Skin of body (tissue), 2 donors: ENCODE data around the gene GLB1L3. TPM values are rescaled to one million over a fixed set of nuclear protein-coding genes. Genes with fewer than 3 reads are reported as not detected.

Experiments used
- DNase-seq: peaks from one replicate; lab custom pipeline; 2025; lab: John Stamatoyannopoulos, UW
- total RNA-seq: library from RNA; depleted of rRNA; stranded (reverse); fragments of >200 nt; gene quantifications from one replicate; pipeline ENCODE4 v1.2.3, GENCODE V29; 2014

Gene GLB1L3, protein sequence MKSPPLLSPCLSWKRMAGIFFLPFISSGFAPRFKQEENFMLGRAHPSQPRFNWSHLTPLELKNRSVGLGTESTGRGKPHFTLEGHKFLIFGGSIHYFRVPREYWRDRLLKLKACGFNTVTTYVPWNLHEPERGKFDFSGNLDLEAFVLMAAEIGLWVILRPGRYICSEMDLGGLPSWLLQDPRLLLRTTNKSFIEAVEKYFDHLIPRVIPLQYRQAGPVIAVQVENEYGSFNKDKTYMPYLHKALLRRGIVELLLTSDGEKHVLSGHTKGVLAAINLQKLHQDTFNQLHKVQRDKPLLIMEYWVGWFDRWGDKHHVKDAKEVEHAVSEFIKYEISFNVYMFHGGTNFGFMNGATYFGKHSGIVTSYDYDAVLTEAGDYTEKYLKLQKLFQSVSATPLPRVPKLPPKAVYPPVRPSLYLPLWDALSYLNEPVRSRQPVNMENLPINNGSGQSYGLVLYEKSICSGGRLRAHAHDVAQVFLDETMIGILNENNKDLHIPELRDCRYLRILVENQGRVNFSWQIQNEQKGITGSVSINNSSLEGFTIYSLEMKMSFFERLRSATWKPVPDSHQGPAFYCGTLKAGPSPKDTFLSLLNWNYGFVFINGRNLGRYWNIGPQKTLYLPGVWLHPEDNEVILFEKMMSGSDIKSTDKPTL
- total RNA-seq = 0.39 TPM

DNA sequence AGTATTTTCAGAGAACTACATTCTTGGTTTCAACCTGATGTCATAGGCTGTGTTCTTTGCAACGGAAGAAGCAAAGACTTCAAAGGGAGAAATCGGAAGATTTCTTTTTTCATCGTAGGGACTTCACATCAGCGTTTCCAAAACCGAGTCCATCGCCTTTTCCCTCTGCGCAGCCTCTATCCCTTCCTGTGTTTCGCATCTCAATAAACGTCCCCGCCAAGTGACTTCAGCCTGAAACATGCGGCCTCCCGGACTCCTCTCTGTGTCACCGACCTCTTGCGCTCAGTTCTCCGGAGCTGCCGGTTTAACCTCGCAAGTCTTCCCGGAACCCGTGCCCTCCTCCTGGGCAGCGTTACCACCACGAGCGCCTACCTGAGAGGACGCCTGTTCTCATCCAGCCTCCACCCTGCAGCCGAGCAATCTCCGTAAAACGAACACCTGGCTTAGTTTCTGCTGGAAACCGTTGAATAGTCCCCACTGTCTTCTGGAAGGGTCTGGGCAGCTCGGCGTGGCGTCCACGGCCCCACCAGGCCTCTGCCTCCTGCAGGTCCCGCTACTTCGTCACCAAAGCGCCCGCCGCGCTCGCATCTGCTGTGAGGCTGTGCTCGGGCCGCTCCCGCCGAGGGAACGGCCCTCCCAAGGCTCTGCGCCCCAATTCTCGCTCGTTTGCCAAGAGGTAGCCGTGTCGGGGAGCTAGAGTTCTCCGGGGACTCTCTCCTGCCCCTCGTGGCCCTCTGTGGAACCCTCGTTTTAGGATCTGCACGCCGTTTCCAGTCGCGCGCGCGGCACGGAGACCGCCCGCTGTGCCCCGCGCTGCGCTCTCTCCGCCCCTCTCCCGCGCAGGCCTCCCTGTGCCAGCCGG is at the start of gene GLB1L3:
TSS of gene GLB1L3 (plus strand) at position 846 of the 862 bp plus-strand sequence. CDS start 362 bp downstream, outside the sequence.
- DNase-seq = no peak

DNA sequence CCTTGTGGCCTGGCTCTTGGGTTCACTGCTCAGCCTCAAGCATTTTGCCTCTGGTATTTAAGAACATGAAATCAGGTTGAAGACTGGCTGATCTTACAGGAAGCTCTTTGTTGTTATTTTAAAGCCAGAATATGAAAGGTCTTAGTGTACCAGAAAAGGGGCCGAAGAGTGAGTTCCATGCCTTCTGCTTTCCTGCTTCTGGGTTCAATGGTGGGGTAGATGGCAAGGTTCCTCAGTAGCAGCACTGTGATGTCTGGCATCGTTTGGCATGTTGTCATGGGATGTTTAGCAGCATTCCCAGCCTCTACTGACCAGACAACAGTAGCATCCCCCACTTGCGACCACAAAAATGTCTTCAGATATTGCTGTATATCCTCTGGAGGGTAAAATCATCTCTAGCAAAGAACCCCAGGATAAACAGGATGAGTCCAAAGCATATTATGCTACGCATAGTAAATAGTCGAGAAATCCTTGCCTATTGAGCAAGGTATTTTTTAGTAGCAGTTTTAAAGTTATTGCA is 49.3 kb upstream of the GLB1L3 start:
- DNase-seq = no peak

DNA sequence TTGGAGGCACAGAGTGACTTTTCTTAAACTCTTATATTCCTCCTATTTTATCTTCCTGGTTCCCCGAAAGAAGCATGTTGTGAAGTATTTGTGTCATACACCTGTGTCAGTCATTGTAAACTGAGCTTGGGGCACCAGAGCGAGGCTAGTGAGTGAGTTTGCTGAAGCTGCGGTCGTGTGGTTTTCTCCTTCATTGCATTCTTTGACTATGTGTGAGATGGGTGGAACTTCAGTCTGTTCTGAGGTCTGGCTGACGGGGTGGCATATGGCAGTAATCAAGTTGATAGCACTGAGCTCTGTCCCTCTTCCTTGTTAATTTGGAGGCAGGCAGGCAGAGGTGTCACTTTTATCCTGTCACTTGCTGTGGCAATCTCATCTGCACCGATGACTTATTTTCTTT is 47.6 kb upstream of the GLB1L3 start:
- no peak for DNase-seq

DNA sequence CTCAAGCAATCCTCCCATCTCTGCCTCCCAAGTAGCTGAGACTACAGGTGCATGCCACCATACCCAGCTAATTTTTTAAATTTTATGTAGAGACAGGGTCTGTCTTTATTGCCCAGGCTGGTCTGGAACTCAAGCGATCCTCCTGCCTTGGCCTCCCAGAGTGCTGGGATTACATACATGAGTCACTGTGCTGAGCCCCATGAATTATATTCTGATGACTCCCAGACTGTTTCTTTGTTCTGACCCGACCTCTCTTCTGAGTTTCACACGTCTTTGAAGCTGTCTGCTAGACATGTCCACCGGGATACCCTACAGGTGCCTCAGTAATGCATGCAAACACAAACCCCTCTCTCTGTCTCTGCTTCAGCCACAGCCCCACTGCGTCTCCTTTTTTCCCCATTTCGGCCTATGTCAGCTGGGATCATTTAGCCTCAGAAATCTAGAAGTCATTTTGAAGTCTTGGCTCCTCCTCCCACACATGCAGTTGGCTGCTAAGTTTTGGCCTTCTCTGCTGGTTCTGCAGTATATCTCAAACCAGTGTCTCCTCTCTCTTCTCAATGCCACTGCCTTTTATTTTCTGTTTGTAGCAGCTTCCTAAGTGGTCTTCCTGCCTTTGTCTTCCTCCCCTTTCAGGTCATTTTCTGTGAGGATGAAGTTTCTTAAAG is 46.9 kb upstream of the GLB1L3 start:
- DNase-seq = peak; percentile 13

DNA sequence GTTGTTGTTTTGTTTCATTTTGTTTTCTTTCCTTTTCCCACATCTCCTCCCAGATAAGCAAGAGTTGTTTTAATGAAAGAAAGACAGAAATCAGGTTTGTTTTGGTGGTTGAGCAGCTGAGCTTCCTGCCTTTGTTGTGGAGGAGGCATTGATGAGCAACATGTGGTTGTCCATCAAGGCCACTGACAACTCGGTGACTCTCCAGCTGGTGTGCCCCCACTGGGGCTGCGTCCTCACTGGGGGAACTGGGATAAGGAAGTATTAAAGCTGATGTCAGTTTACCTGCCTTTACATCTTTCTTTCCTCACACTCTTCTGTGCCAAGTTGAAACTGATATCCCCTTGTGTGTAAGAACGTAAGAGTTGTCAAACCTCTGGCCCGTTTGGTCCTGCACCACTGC is 45.8 kb upstream of the GLB1L3 start:
- DNase-seq = no peak

DNA sequence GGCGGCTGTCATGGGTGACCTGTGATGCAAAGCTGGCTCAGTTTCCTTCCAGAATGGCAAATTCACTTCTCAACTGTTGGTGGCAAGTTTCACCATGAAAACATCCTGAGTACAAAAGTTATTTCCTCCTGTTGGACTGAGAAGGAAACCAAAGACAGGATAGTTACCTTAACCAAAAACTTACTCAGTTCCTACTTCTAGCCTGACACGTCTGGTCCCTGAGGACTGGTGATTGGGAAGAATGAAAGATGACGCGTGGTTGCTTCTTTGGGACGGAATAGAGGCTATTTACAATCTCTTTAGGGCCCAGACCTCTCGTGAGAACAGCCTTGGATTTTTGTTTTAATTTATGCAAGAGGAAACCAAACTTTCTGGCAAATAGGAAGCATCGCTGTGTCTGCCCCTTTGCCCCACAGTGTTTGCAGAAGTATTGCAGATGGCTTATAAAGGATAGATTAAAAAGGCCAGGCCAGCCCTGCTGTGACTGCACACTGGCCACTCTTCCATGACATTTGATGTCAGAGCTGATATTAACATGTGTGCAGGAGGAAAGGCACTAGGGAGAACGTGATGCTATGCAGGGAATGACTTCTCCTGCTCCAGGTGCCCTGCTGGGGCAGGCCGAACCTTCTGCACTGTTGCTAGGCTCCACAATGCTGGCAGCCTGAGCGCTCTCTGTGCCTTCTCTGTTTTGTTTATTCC is 44.1 kb upstream of the GLB1L3 start:
- DNase-seq = no peak

DNA sequence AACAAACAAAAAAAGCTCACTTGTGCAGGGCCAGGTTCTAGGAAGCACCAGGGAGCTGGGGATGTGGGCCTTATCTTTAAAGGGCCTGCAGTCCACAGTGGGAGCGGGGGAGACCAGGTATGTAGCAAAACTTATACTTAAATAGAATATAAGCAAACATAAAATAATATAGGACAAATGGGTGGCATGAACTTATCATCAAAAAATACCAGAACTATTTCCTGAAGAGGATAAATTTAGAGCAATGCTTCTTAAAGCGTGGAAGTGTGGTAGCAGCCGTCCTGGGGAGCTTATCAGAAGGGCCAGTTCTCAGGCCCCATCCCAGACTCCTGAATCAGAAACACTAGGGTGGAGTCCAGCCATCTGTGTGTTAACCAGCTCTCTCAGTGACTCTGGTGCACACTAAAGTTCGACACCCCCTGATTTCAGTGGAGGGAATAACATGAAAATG is 42.4 kb upstream of the GLB1L3 start:
- no peak for DNase-seq

DNA sequence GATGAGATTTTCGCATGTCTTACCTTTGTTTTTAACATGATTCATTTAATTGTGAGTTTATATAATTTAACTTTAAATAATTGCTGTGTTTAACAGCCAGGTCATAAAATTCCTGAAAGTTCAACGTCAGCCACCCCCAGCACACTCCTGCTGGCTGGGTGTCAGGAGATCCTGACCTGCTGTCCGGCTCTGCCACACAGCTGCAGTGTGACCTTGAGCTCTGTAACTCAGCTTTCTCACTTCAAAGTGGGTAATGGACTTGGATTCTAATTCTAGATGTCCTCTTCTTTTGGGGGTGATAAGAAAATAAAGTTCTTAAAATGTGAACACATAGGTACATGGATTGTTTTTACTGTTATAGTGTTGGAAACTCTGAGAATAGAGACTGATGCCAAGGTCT is 40.8 kb upstream of the GLB1L3 start:
- no peak for DNase-seq

DNA sequence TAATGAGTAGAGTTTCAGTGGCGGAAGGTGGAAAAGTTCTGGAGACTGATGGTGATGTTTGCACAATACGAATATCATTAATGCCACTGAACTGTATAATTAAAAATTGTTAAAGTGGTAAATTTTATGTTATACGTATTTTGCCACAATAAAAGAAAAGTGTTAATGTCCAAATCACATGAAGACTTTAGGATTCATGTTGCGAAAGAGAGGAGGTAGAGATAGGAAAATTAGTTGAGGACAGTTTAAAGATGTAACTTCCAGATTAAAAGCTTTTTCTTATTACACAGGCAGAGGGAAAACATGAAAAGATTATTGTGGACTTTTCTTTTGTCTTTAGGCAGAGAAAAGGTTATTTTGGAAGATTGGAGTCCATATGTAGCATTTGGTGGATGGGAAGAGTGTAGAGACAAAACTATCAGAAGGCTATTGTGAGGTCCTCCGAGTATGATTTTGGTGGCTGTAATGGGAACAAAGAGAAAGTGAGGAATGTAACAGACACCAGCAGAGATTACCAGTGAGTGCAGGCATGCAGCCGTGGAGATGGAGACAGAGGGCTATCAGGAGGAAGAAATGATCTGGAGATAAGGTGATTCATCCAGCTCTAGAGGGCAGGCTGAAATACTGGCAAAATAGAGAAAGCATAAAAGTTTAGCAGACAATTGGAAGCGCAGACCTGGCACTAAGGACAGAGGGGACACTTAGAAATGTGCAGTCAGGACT is 39.2 kb upstream of the GLB1L3 start:
- DNase-seq = no peak

DNA sequence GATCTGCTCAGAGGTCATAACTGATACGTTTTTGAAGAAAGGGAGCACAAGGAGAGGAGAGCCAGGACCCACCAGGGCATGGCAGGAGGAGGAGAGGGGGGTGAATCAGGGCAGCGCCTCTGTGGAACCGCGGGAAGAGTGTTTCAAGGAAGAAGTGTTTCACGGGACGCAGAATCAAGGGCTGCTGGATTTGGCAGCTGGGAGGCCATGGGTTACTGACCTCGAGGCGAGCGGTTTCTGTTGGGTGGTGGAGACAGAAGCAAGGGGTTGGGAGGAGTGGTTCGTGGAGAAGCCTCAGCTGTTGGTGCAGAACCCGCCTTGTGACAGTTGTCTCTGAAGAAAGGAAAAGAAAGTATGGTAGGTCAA is 38.6 kb upstream of the GLB1L3 start:
- no peak for DNase-seq

DNA sequence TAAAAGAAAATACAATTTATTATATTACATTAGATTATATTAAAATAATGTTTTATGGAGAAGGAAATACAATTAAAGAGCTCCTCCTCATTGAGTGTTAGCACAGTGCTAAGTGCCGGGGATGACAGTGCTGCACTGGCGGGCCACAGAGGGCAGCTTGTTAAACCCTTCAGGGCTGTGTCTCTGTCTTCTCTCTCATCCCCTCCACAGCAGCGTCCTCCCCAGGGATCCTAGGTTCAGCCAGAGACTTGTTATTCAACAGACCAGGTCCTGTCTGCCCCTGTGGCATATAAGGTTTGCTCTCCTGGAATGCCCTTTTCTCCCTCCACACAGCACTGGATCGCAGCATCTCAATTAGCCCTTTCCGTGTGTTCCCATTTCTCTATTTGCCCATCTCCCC is 37.2 kb upstream of the GLB1L3 start:
- DNase-seq = no peak

DNA sequence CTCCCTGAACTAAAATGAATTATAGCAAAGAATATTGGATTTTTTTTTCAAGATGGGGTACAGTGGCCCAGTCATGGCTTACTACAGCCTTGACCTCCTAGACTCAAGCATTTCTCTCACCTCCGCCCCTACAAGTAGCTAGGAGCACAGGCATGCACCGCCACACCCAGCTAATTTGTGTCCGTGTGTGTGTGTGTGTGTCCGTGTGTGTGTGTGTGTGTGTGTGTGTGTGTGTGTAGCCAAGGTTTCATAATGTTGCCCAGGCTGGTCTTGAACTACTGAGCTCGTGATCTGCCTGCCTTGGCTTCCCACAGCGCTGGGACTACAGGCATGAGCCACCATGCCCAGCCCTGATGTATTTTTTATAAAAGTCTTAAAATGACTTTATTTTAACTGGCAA is 35.6 kb upstream of the GLB1L3 start:
- DNase-seq = no peak

DNA sequence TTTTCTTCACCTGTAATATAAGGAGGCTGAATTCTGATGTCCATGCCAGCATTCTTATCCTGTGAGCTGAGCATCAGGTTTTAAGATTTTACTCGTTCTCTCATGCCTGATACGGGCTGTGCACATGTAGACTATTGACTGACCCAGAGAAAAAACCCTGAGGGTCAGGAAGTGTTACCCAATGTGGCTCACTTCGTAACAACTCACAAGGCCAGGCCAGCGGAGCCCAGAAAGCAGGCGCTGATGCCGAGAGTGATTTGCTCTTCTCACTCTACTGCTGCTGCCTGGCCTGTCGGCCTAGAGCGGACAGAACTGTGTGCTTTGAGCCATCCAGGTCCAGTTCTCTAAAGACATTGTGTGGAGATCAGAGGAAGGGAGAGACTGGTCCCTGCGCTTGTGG is 33.8 kb upstream of the GLB1L3 start:
- no peak for DNase-seq

DNA sequence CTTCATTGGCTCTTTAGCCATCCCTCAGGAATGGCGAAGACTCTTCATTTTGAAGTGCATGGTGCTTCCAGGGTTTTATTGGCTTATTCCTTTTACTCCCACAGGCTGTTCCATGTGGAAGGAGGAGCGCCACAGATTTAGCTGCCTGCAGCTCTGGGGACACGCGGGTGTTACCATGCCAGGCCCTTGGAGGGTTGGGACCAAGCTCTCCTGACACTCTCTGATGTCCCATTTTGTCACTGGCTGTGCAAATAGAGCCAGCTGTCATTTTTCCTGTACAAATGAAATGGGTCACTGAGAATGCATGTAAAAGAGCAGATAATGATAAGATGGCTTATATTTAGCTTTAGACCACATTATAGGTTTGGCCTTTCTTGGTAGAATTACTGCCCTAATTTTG is 32.3 kb upstream of the GLB1L3 start:
- no peak for DNase-seq

DNA sequence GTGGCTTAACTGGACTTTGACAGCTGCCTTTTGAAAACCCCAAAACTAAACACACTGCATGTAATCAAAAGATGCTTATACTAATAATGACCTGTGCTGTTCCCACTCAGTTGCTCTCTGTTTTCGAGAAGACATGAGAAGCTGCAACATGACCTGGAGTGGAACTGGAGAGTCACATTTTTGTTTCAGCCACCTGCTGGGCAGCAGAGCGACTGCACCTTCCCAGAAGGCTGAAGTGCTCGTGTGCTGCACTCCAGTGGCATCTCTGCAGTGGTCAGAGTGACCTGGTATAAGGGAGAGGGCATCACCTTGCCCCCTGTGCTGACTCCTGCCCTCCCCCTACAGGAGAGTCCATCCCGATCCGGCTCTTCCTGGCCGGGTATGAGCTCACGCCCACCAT is 31.6 kb upstream of the GLB1L3 start:
- DNase-seq = no peak

DNA sequence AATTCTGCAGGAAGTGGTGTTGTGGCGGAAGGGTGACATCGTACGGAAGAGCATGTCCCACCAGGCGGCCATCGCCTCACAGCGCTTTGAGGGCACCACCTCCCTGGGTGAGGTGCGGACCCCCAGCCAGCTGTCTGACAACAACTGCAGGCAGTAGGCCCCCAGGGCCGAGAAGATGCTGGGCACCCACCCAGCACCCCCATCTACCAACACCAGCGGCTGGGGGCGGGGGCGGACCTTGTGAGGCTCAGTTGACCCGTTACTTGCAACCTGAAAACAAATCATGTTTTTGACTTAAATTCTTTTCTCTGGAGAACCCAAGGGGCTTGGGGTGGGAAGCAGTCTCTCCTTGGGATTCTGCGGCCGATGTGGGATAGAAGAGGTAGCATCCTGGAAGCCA is 30.7 kb upstream of the GLB1L3 start:
- no peak for DNase-seq

DNA sequence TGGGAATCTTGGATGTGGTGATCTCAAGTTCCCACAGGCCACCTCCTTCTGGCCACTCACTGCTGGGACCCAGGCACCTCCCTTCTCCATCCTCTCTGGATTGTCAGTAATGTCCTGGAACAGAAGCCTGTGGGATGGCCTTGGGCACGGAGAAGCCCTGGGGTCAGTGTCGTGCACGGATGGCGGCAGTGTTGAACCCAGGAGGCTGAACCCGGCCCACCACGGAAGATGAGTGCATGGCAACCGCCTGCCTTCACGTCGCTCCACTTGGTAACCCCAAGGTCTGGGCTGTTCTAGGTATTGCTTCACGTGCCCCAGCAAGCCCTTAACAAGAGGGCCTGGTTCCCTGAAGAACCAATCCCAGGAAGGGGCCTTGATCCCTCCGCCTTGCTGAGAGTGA is 30.1 kb upstream of the GLB1L3 start:
- no peak for DNase-seq

DNA sequence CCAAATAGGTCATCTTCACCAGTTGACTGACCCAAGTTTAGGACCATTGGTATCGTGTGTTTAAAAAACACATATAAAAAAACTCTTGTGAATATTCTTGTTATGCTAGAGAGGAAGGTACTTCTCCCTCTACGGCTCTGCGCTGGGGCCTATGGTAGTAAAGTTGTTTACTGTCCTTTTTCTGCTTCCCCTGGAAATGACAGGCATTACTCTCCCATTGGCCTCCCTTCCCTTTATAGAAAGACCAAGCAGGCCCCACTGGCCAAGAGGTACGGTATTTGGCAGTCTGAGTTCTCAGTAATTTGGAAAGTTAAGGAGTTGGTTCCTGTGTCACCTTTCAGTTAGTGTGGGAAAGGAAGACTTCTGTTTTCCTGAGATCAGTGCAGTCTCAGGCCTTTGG is 29.5 kb upstream of the GLB1L3 start:
- DNase-seq = no peak

DNA sequence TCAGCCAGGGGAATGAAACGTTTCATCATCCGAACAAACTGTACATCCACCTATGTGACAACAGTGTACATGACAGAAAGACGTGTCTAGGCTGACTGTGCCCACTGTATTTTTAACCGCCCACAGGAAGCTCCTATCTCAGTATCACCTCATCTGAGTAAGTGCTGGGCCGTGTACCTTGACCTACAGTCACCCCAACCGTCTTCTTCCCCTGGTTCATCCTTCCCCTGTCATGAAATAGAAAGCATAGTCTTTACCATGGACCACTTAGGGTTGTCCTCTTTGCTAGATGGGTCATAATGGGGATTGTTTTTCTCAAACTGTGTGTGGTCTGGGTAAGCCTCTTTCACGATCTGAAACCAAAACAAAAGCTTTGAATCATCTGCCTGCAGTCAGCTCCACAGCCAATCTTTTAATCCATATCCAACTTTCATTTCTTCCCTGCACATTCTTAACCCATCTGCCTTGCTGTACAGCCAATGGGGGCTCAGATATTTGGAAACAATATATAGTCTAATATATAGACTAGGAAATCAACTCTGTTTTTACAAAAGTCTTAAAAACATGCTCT is 27.2 kb upstream of the GLB1L3 start:
- DNase-seq = no peak

DNA sequence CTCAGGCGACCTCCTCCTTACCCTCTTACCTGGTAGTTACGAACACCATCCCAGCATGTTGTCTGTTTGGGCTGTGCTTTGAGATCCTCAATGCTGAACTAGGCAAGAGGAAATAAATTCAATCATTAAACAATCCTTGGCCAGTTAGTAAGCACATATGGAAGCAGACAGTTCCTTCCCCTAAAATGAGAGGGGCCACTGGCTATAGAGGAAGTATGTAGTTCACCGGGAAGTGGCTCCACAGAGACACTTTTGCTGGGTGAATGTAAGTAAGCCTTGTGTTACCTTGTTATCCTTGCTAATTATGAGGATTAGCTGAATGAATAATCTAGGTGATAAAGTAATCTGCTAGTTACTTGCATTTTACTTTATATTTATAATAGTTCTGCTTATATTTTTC is 25.9 kb upstream of the GLB1L3 start:
- no peak for DNase-seq
